HG03457 (cell line): Measurements from ENCODE around the gene SETD3.
"Not testable (repeated sequence)": the region's sequence is repeated elsewhere in the genome, so short reads cannot be mapped to it uniquely, and the experiment has no call there.

Experiments
- ATAC-seq: cut with Tn5 transposase; IDR thresholded peaks from one replicate; pipeline ENCODE4 v1.9.1; 2021; ENCODE audit warnings: moderate number of reproducible peaks; ENCODE audit not compliant: unreplicated experiment

SETD3 gene

DNA sequence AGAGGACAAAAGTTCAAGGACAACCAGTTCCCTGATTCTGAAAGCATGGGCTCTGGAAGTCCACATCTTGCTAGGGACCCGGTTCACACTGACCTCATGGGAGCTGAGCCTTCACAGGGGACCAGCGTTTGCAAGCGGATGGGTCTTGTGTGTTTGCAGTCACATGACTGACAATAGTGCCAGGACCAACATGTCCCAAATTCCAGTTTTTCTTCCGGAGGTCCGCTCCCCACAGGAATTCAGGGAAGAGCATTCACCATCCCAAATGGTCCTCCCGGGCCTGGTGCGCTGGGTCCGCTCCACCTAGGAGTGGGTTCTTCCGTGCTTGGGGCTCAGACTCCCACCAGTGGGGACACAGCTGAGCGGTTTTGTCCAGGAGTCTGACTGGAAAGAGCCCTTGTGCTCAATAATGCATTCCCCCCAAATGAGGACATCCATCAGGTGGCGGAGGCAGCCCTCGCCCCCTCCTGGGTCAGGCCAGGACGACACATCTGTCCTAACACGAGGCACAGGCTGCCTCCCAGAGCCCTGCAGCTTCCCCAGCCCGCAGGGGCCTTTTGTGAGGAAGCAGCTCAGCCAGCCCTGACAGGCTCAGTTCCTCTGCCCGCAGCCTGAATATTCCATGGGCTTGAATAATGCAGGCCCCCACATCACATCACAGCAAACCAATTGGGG, 116.9 kb downstream of the SETD3 start:
- ATAC-seq: no peak

DNA sequence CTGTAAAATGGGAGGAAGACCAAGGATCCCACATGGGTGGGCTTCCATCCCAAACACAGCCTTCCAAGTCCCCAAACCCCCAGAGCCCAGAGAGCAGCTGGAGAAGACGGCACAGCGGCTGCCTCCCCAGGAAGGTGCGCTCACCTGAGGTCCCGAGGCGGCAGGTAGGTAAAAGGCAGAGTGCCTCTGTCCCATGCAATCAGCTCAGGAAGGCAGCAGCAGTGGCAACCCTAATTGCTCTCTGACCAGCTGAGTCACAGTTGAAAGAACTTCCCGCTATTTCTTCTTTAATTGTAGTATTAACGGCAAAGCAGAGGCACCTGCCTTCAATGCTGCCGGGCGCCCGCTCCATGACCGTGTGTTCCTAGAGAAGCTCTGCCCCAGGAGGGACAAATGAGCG, 117.6 kb downstream of the SETD3 start:
- no peak for ATAC-seq

DNA sequence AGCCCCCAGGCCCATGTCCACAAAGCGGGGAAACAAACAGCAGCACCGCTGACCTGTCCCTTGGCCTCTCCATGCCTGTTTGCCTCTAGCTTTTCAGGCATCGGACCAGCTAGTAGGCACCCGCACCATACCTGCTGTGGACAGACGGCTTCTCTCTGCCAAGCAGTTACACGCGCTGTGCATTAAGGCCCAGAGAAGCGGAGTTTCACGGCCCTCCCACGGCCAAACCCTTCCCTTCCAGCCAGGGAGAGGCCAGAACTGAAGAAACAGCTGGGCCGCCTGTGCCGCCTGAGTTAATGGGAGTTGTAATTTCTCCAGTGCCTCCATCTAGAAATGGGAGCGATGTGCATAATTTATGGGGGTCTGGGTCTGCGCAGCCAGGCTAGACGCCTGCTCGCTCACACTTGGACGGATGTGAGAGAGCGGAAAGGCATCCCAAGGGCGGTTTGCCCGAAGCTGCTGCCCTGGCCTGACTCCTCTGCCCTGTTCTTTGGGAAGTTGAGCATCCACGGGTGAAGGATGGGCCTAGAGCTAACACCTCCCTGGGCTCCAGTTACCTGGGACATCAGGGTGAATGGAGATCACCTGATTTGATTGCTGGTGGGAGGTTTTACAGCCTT, 119.0 kb downstream of the SETD3 start:
- no peak for ATAC-seq

DNA sequence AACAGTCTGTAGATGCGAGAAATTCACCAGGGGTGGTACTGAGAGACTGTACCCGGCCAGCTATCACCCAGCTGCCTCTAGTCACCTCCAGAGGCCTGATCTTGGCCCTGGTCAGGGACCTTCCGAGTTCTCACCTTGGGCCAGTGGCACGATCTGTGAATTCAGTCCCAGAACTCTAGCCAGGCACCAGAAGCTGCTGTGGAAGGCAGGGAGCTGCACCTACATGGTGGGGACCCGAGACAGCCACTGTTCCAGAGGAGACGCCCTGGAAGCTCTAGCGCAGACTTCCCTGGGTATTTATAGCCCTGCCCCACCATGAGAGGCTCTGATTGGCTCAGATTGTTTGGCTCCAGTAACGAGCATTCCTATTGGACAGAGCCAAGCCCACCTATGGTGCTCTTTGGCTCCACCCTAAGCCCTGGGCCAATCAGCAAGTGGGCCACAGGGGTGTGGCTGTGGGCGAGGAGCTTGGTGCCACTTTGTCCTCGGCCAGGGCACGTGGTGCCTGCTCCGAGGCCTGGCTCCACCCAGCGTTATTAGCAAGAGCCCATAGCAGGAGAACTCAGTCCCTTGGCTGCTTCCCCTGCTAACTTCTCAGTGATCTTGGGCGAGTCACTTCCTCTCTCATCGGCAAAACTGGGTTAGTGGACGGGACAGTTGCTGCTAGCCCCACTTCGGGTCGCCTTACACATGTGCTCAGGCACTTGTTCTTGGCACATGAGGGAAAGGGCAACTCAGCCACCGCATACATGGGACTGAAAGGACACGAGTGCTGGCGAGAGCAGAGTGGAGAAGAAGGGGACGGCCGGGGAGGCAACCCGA, 119.7 kb downstream of the SETD3 start:
- no peak for ATAC-seq

DNA sequence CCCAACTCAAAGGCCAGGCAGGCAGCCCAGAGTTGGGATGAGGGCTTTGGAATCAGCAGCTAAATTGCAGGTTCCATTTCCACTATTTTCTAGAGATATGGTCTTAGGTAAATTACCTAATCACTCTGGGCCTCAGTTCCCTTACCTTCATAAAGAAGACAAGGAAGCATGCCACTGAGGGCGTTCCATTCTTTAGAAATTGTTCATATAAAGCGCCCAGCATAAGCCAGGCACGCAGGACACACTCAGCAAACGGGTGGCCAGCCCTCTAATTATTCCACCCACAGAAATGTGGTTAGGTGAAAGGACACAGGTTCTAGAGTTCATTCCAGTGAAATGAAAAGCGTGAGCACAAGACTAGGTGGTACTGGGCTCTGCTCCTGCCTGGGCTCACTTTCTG, 120.8 kb downstream of the SETD3 start:
- ATAC-seq: no peak

DNA sequence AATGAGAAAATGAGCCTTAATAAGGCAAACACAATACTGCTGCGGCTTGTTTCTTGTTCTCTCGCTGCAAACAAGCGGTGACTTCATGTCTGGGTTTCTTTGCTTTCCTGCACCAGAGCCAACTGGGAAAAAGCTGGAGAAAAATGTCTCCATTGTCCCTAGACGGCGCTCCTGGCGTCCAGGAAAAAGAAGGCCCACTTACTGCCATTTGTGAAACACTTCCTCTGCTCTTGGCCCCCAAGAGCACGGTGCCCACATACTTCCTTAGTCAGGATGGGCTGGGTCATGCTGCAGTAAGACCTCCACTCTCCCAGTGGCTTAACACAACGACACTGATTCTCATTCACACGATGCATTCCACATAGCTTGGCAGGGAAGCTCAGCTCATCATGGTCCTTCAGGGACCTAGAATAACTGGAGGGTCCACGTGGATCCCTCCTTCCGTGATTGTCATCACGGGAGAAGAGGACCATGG, 122.7 kb downstream of the SETD3 start:
- ATAC-seq: no peak

DNA sequence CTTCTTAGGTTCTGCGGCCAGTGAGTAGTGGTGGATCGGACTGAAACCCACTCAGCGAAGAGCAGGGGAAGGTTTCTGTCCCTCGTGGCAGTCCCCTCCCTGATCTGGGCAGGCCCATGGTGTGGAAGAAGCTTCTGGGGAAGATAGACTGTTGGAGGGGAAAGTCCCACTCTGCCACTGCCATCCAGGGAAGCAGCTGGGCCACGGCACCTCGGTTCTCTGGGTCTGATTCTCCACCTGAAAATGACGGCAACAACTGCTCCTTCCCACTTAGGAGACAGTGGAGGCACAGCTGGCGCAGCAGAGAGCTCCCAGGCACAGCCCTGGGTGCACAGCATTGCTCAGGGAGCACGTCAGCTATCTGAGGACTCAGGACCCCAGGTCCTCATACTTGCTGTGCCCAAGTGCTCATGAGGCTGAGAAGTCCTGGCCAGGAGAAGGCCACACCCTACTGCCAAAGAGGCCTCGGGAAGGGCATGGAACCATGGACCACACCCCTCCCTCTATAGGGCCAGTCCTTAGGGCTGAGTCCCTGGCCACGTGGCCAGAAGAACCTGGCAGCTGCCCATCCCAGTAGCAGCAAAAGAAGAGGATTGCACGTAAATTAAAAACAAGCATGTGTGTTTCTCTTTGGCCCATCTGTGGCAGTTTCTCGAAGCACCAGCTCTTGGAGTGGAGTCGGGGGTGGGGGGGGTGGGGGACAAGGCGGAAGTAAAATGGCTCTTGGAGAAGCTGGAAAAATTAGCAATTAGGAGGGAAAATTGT, 123.3 kb downstream of the SETD3 start:
- ATAC-seq: no peak

DNA sequence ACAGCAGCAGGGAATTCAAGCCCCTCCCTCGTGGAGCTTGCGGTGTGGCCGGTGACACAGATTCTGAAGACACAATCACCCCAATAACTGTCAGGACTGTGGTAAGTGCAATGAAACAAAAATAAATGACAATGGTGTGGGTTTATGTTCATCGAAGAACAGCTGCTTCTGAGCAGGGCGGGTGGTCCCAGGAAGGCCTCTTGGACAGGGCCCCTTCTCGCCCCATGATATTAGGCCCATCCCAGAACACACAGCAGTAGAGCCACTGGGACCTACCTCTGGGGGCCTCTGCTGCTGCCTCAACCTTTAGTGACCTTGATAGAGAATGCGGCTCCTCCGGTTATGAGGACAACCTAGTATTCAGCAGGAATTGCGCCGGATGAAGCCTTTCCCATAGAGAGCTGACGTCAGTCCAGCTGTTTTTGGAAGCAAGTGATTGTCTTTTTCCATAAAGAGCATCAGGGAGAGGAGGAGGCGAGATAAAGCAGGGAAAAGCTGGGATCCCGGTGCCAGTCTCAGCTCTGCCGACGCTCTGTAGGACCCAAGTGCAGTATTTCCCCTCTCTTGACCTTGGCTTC, 124.5 kb downstream of the SETD3 start:
- ATAC-seq: no peak

DNA sequence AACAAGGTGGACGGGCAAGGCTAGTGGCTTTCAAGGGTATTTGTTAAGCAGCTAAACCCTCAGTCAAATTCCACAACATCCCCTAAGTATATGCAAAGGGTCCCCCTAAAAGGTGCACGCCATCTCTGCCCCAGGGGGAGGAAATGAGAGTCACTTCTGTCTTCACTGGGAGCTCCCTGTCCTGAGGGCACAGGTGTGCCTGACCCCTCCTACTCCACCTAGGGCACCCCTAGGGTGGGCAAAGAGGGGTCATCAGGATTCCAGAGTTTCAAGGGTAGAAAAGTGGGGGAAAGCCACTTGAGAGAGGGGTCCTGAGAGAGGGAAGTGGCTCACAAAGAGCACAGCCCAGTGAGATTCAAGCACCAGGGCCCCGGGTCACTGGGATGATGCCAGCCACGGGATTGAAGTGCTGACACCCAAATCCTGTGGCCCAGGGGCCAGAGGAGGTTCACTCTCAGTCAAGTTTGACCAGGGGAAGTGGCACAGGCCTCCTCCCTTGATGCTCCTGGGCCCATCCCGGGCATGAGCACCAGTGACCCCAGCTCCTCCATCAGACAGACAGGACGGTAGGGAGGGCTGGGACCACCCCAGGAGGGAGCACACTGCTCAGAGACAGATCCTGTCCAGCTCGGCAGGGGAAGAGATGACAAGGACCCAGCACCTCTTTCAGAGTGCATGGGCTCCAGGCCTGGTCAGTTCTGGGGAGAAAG, 126.3 kb downstream of the SETD3 start:
- ATAC-seq: no peak

DNA sequence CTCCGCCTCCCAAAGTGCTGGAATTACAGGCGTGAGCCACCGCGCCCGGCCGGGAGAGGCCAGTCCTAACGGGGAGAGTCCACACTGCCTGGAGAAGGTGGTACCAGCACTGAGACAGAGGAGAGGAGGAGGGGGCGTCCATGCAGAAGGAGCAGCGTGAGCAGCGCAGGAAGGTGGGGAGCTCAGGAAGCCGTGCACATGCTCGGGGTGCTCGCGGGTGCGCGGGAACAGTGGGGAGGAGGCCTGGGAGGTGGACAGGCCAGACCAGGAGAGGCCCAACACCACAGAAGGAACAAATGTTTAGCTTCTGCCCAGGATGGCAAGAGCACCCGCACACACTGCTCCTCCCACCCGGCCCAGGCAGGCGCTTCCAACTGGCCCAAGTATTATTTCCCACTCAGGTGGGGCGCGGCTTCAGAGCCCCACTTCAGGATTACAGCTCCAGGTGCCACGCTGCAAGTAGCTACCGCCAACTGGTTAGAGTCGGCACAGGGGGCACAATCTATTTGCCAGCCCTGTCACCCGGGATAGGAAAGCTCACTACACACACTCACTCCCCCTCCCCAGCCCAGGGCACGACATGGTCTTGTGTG, 127.9 kb downstream of the SETD3 start:
- no peak for ATAC-seq

DNA sequence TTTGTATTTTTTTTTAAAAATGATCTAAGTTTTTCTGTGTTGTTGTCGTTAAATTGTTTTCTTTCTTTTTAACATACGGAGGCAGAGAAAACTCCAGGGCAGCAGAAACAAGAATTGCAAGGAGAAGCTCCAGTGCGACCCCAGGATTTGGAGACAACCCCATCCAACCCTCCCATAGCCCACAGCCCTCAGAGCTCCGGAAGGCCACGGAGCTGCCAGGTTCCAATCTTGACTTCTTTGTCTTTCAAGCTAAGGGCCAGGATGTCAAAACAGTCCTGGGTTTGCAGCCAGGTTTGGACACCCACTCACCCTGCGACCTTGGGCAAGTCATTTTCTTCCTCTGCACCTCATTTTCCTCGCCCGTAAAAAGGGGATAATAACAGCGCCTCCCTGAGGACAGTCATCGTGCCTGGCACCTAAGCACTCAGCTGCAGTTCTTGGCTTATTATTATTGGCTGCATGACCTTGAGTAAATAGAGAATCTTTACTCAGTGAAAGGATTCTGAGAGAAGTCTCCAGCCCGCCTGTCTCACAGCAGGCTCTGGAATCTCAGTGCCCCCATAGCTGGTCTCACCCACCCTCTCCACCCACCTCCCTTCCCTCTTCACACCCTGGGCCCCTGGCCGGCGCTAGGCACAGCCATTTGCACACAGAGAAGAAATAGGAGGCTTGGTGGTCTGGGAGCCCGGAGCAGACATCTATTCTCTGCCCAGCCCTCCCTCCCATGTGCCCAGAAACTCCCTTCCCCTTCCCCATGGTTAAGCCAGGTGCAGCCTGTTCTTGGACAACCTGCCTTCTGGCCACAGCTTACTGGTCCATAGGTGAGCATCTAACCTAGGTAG, 129.3 kb downstream of the SETD3 start:
- ATAC-seq: no peak

DNA sequence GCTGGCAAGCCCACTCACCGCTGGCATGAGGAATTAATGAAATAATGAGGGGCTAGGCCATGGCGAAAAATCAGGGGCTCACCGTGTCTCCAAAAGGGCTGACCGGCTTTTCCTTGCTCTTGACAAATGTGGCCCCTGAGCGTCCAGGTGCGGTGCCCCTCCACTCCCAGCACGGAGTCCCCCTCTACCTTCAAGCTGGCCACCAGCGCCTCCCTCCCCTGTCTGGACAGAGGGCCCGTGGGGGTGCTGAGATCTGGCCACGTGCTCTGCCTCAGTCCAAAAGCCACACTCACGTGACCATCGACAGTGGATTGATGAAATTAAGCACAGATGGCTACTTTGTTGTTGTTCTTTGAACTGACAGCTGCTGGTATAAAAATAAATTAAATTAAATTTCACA, 129.9 kb downstream of the SETD3 start:
- ATAC-seq: no peak

DNA sequence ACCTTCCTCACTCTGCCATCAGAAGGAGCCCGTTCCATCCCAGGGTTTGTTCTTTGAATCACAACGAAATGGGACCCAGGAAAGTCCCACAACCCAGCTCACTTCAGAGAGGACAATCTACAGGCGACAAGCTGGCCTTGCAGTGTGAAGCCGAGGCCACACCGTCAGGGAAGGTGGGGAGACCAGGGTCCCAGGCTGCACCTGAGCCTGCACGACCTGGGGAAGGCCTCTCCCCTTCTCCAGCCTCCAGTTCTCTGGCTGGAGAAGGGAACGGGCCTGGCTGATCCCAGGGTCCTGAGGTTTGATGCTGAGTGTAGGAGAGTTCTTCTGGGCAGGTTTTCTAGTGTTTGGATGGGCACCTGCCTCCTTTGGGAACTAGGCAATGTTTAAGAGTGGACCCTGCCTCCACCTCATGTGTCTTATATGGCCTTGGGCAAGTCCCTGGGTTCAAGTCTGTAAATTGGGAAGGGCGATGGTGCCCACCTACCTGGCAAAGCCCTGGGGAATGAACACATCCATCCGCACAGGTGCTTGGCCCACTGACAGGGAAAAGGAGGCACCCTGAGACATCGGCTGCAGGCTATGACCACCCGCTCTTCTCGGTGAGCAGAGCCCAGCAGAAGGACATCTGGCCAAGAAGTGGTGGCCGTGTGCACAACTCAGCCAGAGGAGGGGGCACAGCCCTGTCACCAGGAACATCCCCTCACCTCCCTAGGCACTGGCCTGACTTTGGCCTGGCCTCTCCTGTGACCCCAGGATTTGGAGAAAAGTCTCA, 130.8 kb downstream of the SETD3 start:
- no peak for ATAC-seq

DNA sequence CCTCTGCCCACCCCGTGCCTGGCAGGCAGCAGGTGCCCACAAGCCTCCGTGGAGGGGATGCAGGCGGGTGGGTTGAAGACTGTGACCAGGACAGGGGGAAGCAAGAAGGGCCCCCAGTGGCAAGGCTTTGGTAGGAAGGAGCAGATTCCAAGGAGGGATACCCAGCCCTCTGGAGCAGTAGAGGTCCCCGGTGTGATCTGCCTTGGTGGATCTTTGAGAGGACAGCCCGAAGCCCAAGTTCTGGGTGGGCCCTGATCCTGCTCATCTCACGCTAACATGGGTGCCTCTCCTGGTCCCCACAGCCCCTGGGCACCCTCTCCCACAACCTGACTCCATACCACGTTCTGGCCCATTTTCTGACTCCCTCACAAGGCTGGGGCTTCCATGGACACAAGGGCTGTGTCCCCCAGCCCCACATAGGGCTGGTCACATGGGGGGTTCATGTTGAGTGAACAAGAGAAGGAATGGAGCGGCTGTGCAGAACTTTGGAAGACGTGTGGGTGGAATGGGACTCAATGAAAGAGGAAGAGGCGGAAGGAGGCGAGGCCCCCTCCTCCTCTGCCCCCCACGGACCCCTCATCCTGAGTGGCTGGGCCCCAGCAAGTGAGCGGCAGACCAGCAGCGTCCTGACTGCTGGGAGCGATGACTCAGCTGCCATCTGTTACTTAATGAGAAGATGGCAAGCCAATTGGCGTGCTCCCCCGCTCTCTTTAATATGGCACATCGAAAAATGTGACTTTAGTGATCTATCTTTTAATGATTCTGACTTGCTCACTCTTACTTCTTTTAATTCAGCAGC, 131.6 kb downstream of the SETD3 start:
- no peak for ATAC-seq

DNA sequence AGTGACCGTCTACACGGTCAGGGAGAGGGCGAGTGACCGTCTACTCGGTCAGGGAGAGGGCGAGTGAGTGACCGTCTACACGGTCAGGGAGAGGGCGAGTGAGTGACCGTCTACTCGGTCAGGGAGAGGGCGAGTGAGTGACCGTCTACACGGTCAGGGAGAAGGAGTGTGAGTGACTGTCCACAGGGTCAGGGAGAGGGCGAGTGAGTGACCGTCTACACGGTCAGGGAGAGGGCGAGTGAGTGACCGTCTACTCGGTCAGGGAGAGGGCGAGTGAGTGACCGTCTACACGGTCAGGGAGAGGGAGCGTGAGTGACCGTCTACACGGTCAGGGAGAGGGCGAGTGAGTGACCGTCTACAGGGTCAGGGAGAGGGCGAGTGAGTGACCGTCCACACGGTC, 132.4 kb downstream of the SETD3 start:
- not testable (repeated sequence) for ATAC-seq
